Measurements from ENCODE around the gene SYNGR1. TPM values are rescaled to one million over a fixed set of nuclear protein-coding genes. Genes with fewer than 3 reads are reported as not detected.
"Not testable (repeated sequence)": the region's sequence is repeated elsewhere in the genome, so short reads cannot be mapped to it uniquely, and the experiment has no call there.

The SYNGR1 gene
- total and polyA plus RNA-seq, 2 of the 8 experiments (the other 6 are each of a cell fraction or from before 2014, with no cell fraction given), result 32.5 to 84.7 TPM

DNA sequence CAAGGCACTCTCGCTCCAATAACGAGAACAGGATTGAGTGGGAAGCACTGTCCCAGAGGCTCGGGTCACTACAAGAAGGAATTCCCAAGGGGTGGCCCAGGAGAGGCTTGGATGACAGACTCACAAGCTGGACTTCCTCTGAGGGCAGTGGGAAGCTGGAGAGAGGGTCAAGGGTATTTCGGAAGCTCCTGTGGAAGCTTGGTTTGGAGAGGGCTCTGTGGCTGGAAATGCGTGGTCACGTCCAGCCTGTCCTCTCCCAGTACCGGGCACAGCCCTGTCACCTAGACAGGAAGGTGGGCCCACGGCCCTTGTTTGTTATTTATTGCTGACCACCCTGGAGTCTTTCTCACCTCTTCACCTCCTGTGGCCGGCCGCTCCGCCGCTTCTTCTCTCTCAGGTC, 5.3 kb downstream of the SYNGR1 start (continued):
- no peak for TF ChIP-seq RNF2 (IDR thresholded peaks at IDR 0.05; ENCODE audit: borderline replicate concordance, low read depth, low read length, missing control alignments, poor library complexity, severe bottlenecking)

DNA sequence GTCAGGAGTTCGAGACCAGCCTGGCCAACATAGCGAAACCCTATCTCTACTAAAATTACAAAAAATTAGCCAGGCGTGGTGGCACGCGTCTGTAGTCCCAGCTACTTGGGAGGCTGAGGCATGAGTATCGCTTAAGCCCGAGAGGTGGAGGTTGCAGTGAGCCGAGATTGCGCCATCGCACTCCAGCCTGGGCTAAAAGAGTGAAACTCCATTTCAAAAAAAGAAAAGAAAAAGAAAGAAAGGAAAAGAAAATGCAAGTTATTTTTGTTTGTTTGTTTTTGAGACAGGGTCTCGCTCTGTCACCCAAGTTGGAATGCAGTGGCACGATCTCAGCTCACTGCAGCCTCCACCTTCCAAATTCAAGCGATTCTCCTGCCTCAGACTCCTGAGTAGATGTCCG, 6.0 kb downstream of the SYNGR1 start:
- H3K9me3 ChIP-seq (ENCODE audit: insufficient read depth in 2 of 2, low read depth in 1 of 2, low read length in 1 of 2); H2BK20ac ChIP-seq (ENCODE audit: low read length); H2BK120ac ChIP-seq (replicated peaks; ENCODE audit: low read depth, low read length); H3K9ac ChIP-seq (replicated peaks in 1 of 4; ENCODE audit: extremely low read depth in 1 of 4, low read depth in 3 of 4, low read length in 3 of 4); H3K79me2 ChIP-seq (ENCODE audit: control insufficient read depth in 1 of 2, insufficient read depth in 2 of 2, low read length in 2 of 2); H3K27ac ChIP-seq (ENCODE audit: low read depth, low read length); H3K18ac ChIP-seq (ENCODE audit: extremely low read depth, low read length); H3K36me3 ChIP-seq (ENCODE audit: control insufficient read depth in 2 of 4, insufficient read depth in 4 of 4, low read length in 3 of 4); H3K14ac ChIP-seq (ENCODE audit: insufficient read length); DNase-seq (ENCODE audit: low read depth in 1 of 2, low spot score in 2 of 2); H3K56ac ChIP-seq (replicated peaks; ENCODE audit: insufficient read length, low read depth, low read length); H3K23me2 ChIP-seq (ENCODE audit: low read depth, low read length); H2AFZ ChIP-seq (ENCODE audit: low read length); H4K91ac ChIP-seq (replicated peaks; ENCODE audit: insufficient read length, low read length); H3K4me3 ChIP-seq (ENCODE audit: extremely low read depth in 1 of 4, insufficient read depth in 2 of 4, low read depth in 3 of 4, low read length in 4 of 4); H4K5ac ChIP-seq (ENCODE audit: insufficient read length, low read depth, low read length); H3K4me2 ChIP-seq (ENCODE audit: insufficient read depth in 1 of 2, low read depth in 2 of 2, low read length in 2 of 2); H4K8ac ChIP-seq (ENCODE audit: extremely low read depth, insufficient read depth, low read length); H3K79me1 ChIP-seq (ENCODE audit: low read depth, low read length); H3K27me3 ChIP-seq (replicated peaks in 1 of 4; ENCODE audit: control insufficient read depth in 3 of 4, extremely low read depth in 1 of 4, insufficient read depth in 3 of 4, low read length in 3 of 4); H2BK12ac ChIP-seq (ENCODE audit: low read depth, low read length); H2BK5ac ChIP-seq (ENCODE audit: low read depth, low read length); FAIRE-seq; H3K23ac ChIP-seq (ENCODE audit: insufficient read length); H2BK15ac ChIP-seq (ENCODE audit: low read length); H3K4ac ChIP-seq (replicated peaks; ENCODE audit: insufficient read length, low read depth, low read length); H4K20me1 ChIP-seq (replicated peaks in 1 of 2; ENCODE audit: control insufficient read depth in 1 of 2, insufficient read depth in 2 of 2, low read length in 2 of 2); H2AK5ac ChIP-seq (ENCODE audit: low read depth, low read length): not testable (repeated sequence)
- 96% methylated on average over 12 of the region's 14 CpGs; no CpG with 5 or more reads in 1 of the 2 experiments for WGBS, 2 experiments (ENCODE audit: extremely low coverage in 1 of 2, insufficient coverage in 1 of 2, insufficient read length in 1 of 2, insufficient replicate concordance in 2 of 2, low coverage in 1 of 2, low lambda C conversion rate in 2 of 2, missing lambda C conversion rate in 1 of 2)
- H3K4me1 ChIP-seq (replicated peaks in 1 of 4; ENCODE audit: control insufficient read depth in 3 of 4, insufficient read depth in 4 of 4, low read length in 3 of 4), result peaks cover 4 to 27% (median 20%) of the 10 kb centered on the region in 4 experiments
- ChIA-PET POLR2A (ENCODE audit: partially characterized antibody) (interaction anchor here (22.5 kb wide), 1 partner anchor 41 kb away, joined by 413 read pairs; the partner anchor contains the start of gene RPL3), CTCF (ENCODE audit: partially characterized antibody) (interaction anchor here (1.1 to 1.2 kb wide), 2 partner anchors 11 to 25 kb away, joined by 3 read pairs; no protein-coding TSS in a partner anchor)
